SH-SY5Y (cell line): ENCODE results near the gene NAA60.

ENCODE experiments used
- GATA2 ChIP-seq: IDR thresholded peaks from 2 replicates; pipeline ENCODE4 v1.6.1; 2011; ENCODE audit warnings: mild to moderate bottlenecking, low read depth, low read length
- GATA3 ChIP-seq: IDR thresholded peaks from 2 replicates; pipeline ENCODE4 v1.6.1; 2011; ENCODE audit warnings: low read depth, mild to moderate bottlenecking, low read length, moderate library complexity

Gene NAA60

GRCh38 chr16:3457434-3458252 lies 14.2 kb downstream of the NAA60 start:
- TF ChIP-seq GATA3: no peak
- no peak for TF ChIP-seq GATA2

- TF ChIP-seq GATA2: no peak
- TF ChIP-seq GATA3: no peak
Measured at GRCh38 chr16:3458278-3458851, 14.9 kb downstream of the NAA60 start.

DNA sequence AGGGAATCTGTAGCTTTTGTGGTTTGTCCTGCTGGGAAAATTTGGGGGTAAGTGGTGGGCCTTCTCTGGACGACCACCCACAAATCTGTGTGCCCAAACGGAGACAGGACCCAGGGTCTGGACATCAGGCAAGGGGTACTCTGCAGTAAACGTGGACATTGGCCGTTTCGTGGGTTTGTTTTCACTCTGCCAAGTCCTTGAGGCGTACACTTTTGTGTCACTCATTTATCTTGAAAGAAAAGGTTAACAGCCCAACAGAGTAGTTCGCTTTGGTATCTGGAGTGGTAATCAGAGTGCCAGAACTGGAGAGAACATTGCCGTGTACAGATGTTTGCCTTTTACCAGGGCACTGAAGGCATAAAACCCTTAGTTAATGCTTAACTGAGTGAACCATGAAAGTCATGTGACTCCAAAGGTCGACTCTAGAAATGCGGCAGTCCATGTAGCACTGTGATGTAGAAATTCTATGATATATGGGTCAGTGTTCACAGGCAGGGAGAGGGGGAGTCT lies 15.4 kb downstream of the NAA60 start:
- no peak for TF ChIP-seq GATA2
- no peak for TF ChIP-seq GATA3

- no peak for TF ChIP-seq GATA3
- no peak for TF ChIP-seq GATA2
Measured at GRCh38 chr16:3459401-3460090, 16.1 kb downstream of the NAA60 start.

DNA sequence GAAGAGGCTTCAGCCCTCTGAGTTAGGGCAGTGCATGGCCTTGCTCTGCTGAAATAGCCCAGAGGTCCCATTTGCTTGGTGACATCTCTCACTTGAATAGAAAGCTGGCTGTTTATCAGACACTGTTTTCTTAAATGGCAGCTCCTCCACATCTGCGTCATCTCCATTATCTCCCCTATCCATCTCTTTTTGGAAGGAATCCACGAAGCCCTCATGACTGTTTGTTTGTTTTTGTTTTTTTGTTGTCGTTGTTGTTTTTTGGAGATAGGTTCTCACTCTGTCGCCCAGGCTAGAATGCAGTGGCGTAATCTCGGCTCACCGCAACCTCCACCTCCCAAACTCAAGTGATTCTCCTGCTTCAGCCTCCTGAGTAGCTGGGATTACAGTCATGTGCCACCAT lies 16.6 kb downstream of the NAA60 start:
- no peak for TF ChIP-seq GATA3
- TF ChIP-seq GATA2: no peak

- no peak for TF ChIP-seq GATA3
Measured at GRCh38 chr16:3460585-3460984, 17.1 kb downstream of the NAA60 start.

GRCh38 chr16:3461151-3461550 lies 17.7 kb downstream of the NAA60 start:
- no peak for TF ChIP-seq GATA2
- no peak for TF ChIP-seq GATA3

DNA sequence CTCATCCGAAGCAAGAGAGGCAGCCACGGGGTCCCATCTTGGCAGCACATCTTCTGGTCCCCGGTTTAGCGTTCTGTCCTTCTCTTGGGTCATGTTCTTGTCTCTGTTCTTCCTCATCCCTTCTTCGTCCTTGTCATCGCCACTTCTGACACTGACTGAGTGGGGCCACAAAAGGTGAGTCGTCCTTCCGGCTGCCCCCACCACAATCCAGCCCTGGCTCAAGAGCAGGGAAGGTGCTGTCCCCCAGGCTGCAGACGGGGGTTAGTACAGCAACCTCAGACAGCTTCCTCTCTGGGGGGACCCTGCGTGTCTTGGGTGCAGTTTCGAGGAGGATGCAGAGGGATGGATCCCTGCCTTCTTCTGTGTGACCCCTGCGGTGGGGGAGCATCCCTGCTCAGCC lies 21.8 kb downstream of the NAA60 start:
- TF ChIP-seq GATA2 (no peak), GATA3 (no peak)

DNA sequence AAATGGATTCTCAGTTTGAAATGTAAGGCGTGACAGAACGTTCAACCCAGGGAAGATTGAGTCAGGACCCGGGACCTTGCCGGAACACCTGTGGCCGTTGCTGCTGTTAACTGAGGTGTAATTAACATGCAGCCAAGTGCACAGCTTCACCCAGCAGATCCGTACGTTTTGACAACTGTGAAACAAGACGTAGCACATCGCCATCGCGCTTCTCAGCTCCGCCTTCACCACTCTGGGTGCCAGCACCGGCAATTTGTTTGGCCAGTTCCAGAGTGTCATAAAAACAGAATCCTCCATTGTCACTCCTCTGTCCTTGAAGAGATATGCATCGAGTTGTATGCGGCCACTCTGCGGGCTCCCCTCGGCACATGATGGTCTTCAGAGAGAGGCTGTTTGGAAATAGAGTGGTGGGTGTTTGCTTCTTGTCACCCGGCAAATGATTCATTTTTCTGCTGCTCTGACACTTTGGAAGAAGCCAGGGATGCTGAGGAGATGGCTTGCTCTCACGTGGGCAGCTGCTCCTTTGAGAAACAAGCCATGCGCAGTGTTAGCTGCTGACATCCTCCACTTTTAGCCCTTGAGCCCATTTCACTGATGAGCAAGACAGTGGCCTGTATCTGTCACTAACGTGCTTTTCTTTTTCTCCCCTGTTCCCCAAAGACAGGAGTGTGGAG lies 22.6 kb downstream of the NAA60 start:
- no peak for TF ChIP-seq GATA3
- no peak for TF ChIP-seq GATA2

GRCh38 chr16:3467182-3467581 lies 23.7 kb downstream of the NAA60 start:
- TF ChIP-seq GATA2: no peak
- TF ChIP-seq GATA3: no peak

- TF ChIP-seq GATA2 (no peak), GATA3 (no peak)
Measured at GRCh38 chr16:3467921-3468320, 24.4 kb downstream of the NAA60 start.

- TF ChIP-seq GATA3: no peak
- no peak for TF ChIP-seq GATA2
Measured at GRCh38 chr16:3468501-3468900, 25.0 kb downstream of the NAA60 start.

- no peak for TF ChIP-seq GATA2
- TF ChIP-seq GATA3: no peak
Measured at GRCh38 chr16:3469736-3470135, 26.3 kb downstream of the NAA60 start.

DNA sequence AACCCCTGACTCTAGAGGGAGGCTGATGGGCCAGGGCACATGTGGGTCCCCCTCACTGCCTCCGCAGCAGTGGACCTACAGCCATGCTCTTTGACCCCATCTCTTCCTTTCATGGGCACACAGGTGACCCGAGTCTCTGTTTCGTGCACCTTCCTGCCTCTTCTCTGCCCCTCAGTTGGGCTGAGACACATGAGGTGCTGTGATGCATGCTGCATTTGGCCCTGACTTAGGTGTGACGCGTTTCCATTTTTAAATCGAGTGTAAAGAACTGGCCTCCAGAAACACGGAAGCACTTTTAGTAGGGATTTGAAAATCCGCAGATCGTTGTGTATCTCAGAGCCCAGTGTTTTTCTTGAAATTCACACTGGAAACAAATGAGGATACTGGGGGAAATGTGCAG lies 27.2 kb downstream of the NAA60 start:
- TF ChIP-seq GATA2 (no peak), GATA3 (no peak)
